Measurements from ENCODE around the gene MAP3K20. TPM values are rescaled to one million over a fixed set of nuclear protein-coding genes. Genes with fewer than 3 reads are reported as not detected.

MAP3K20 gene
- total RNA-seq, 8 experiments from 2014 or later, result 2.9 to 69.1 (median 13.4) TPM

- Histone ChIP-seq H3K4me3 (no peak overlapping the region), H3K4me1 (replicated peaks in 1 of 2) (peaks cover 0 to 4% of the 10 kb centered on the region in 2 donors), H3K27ac (no peak overlapping the region)
- 79 to 100% (median 95%) methylated on average over 2 to 5 of the region's 5 CpGs; no CpG with 5 or more reads in 3 of the 10 experiments for WGBS, 10 experiments
- in situ Hi-C loops (cut with MboI; ENCODE audit: low pct_unique_long_range_greater_than_20kb in 2 of 9, low sequenced_read_pairs in 9 of 9, unreplicated experiment in 9 of 9), result no loop called here
- no peak for ATAC-seq (replicated peaks in 6 of 8)
These were observed 154.5 kb downstream of the MAP3K20 start for GRCh38 chr2:173230181-173230580.

- H3K27ac ChIP-seq, result no peak overlapping the region
- 57 to 100% (median 83%) methylated on average over 1 of the region's 1 CpG; no CpG with 5 or more reads in 3 of the 10 experiments for WGBS, 10 experiments
These were observed 155.4 kb downstream of the MAP3K20 start for GRCh38 chr2:173231042-173231441.

GRCh38 chr2:173231465-173231864 is 155.8 kb downstream of the MAP3K20 start:
- in situ Hi-C loops (cut with MboI; ENCODE audit: low pct_unique_long_range_greater_than_20kb in 2 of 9, low sequenced_read_pairs in 9 of 9, unreplicated experiment in 9 of 9), result no loop called here
- Histone ChIP-seq H3K27ac (no peak overlapping the region), H3K4me1 (replicated peaks in 1 of 2) (peaks cover 0 to under 1% of the 10 kb centered on the region in 2 donors), H3K4me3 (no peak overlapping the region)
- ATAC-seq (replicated peaks in 6 of 8), result peak in 1 of 8 experiments; percentile 30
- 60 to 100% (median 80%) methylated on average over 1 of the region's 1 CpG; no CpG with 5 or more reads in 6 of the 10 experiments for WGBS, 10 experiments

More at GRCh38 chr2:173231042-173231441, 155.4 kb downstream of the MAP3K20 start:
- no peak for ATAC-seq (replicated peaks in 6 of 8)
- in situ Hi-C loops (cut with MboI; ENCODE audit: low pct_unique_long_range_greater_than_20kb in 2 of 9, low sequenced_read_pairs in 9 of 9, unreplicated experiment in 9 of 9), result no loop called here
- Histone ChIP-seq H3K4me3 (no peak overlapping the region), H3K4me1 (replicated peaks in 1 of 2) (peaks cover 0 to 4% of the 10 kb centered on the region in 2 donors)

GRCh38 chr2:173232956-173233744 is 157.5 kb downstream of the MAP3K20 start:
- no peak overlapping the region for H3K4me3 ChIP-seq
- no peaks in the 10 kb centered on the region for H3K4me1 ChIP-seq (replicated peaks in 1 of 2)
- no peak for ATAC-seq (replicated peaks in 6 of 8)
- no peak overlapping the region for H3K27ac ChIP-seq
- WGBS, 10 experiments, result 60 to 100% (median 99%) methylated on average over 1 to 5 of the region's 5 CpGs; no CpG with 5 or more reads in 2 of the 10 experiments
- in situ Hi-C loops (cut with MboI; ENCODE audit: low pct_unique_long_range_greater_than_20kb in 2 of 9, low sequenced_read_pairs in 9 of 9, unreplicated experiment in 9 of 9), result no loop called here

GRCh38 chr2:173235947-173236803 is 160.5 kb downstream of the MAP3K20 start:
- in situ Hi-C loops (cut with MboI; ENCODE audit: low pct_unique_long_range_greater_than_20kb in 2 of 9, low sequenced_read_pairs in 9 of 9, unreplicated experiment in 9 of 9), result no loop called here
- Histone ChIP-seq H3K4me1 (replicated peaks in 1 of 2) (peaks cover 0 to 4% of the 10 kb centered on the region in 2 donors), H3K27ac (no peak overlapping the region), H3K4me3 (no peak overlapping the region)
- WGBS, 10 experiments, result 67 to 100% (median 88%) methylated on average over 1 to 4 of the region's 5 CpGs; no CpG with 5 or more reads in 2 of the 10 experiments
- no peak for ATAC-seq (replicated peaks in 6 of 8)

GRCh38 chr2:173238385-173238784 is 162.7 kb downstream of the MAP3K20 start:
- WGBS, 10 experiments, result 24 to 100% (median 91%) methylated on average over 1 to 4 of the region's 4 CpGs; no CpG with 5 or more reads in 2 of the 10 experiments
- Histone ChIP-seq H3K27ac (no peak overlapping the region), H3K4me3 (no peak overlapping the region), H3K4me1 (replicated peaks in 1 of 2) (peaks cover 0 to 4% of the 10 kb centered on the region in 2 donors)
- in situ Hi-C loops (cut with MboI; ENCODE audit: low pct_unique_long_range_greater_than_20kb in 2 of 9, low sequenced_read_pairs in 9 of 9, unreplicated experiment in 9 of 9), result no loop called here
- ATAC-seq (replicated peaks in 6 of 8), result no peak

- no peak overlapping the region for H3K27ac ChIP-seq
- WGBS, 10 experiments, result 17 to 92% (median 61%) methylated on average over 1 to 3 of the region's 3 CpGs; no CpG with 5 or more reads in 2 of the 10 experiments
- H3K4me3 ChIP-seq, result no peak overlapping the region
- in situ Hi-C loops (cut with MboI; ENCODE audit: low pct_unique_long_range_greater_than_20kb in 2 of 9, low sequenced_read_pairs in 9 of 9, unreplicated experiment in 9 of 9), result no loop called here
- H3K4me1 ChIP-seq (replicated peaks in 1 of 2), result peaks cover 0 to 4% of the 10 kb centered on the region in 2 donors
- ATAC-seq (replicated peaks in 6 of 8), result peak in 1 of 8 experiments; percentile 92
These were observed 163.2 kb downstream of the MAP3K20 start for GRCh38 chr2:173238831-173239230.

- Histone ChIP-seq H3K4me1 (replicated peaks in 1 of 2) (peaks cover 0 to 4% of the 10 kb centered on the region in 2 donors), H3K27ac (no peak overlapping the region), H3K4me3 (no peak overlapping the region)
- in situ Hi-C loops (cut with MboI; ENCODE audit: low pct_unique_long_range_greater_than_20kb in 2 of 9, low sequenced_read_pairs in 9 of 9, unreplicated experiment in 9 of 9), result no loop called here
- 89 to 100% (median 98%) methylated on average over 1 to 2 of the region's 2 CpGs; no CpG with 5 or more reads in 2 of the 10 experiments for WGBS, 10 experiments
- ATAC-seq (replicated peaks in 6 of 8), result no peak
These were observed 164.0 kb downstream of the MAP3K20 start for GRCh38 chr2:173239644-173240043.

GRCh38 chr2:173240083-173240482 is 164.4 kb downstream of the MAP3K20 start:
- no peak for ATAC-seq (replicated peaks in 6 of 8)
- no peak overlapping the region for H3K4me3 ChIP-seq
- peaks cover 0 to 4% of the 10 kb centered on the region in 2 donors for H3K4me1 ChIP-seq (replicated peaks in 1 of 2)
- no peak overlapping the region for H3K27ac ChIP-seq
- in situ Hi-C loops (cut with MboI; ENCODE audit: low pct_unique_long_range_greater_than_20kb in 2 of 9, low sequenced_read_pairs in 9 of 9, unreplicated experiment in 9 of 9), result no loop called here
- WGBS, 10 experiments, result 67 to 100% (median 100%) methylated on average over 1 to 2 of the region's 2 CpGs; no CpG with 5 or more reads in 2 of the 10 experiments

- Histone ChIP-seq H3K27ac (no peak overlapping the region), H3K4me3 (no peak overlapping the region), H3K4me1 (replicated peaks in 1 of 2) (peaks cover 0 to 4% of the 10 kb centered on the region in 2 donors)
- 40 to 88% (median 83%) methylated on average over 1 of the region's 1 CpG; no CpG with 5 or more reads in 7 of the 10 experiments for WGBS, 10 experiments
- in situ Hi-C loops (cut with MboI; ENCODE audit: low pct_unique_long_range_greater_than_20kb in 2 of 9, low sequenced_read_pairs in 9 of 9, unreplicated experiment in 9 of 9), result no loop called here
- ATAC-seq (replicated peaks in 6 of 8), result no peak
These were observed 166.0 kb downstream of the MAP3K20 start for GRCh38 chr2:173241643-173242042.

GRCh38 chr2:173247156-173247555 is 171.5 kb downstream of the MAP3K20 start:
- 83 to 100% (median 93%) methylated on average over 1 to 2 of the region's 2 CpGs for WGBS, 10 experiments
- Histone ChIP-seq H3K27ac (no peak overlapping the region), H3K4me1 (replicated peaks in 1 of 2) (peaks cover 5 to 16% of the 10 kb centered on the region in 2 donors), H3K4me3 (no peak overlapping the region)
- ATAC-seq (replicated peaks in 6 of 8), result no peak
- in situ Hi-C loops (cut with MboI; ENCODE audit: low pct_unique_long_range_greater_than_20kb in 2 of 9, low sequenced_read_pairs in 9 of 9, unreplicated experiment in 9 of 9), result no loop called here

- H3K4me1 ChIP-seq (replicated peaks in 1 of 2), result peaks cover 5 to 16% of the 10 kb centered on the region in 2 donors
- no peak for ATAC-seq (replicated peaks in 6 of 8)
- H3K27ac ChIP-seq, result no peak overlapping the region
- 80 to 100% (median 100%) methylated on average over 1 to 2 of the region's 2 CpGs; no CpG with 5 or more reads in 2 of the 10 experiments for WGBS, 10 experiments
- in situ Hi-C loops (cut with MboI; ENCODE audit: low pct_unique_long_range_greater_than_20kb in 2 of 9, low sequenced_read_pairs in 9 of 9, unreplicated experiment in 9 of 9), result no loop called here
- H3K4me3 ChIP-seq, result no peak overlapping the region
These were observed 172.7 kb downstream of the MAP3K20 start for GRCh38 chr2:173248381-173248780.

Measured in motor neuron (in vitro differentiated cells).